ENCODE measurements around the gene NT5C3A. TPM values are rescaled to one million over a fixed set of nuclear protein-coding genes. Genes with fewer than 3 reads are reported as not detected.

Gene NT5C3A
- total RNA-seq, 1 donor from 2014 or later = 14.5 TPM

- peaks cover 4% of the 10 kb centered on the region for H3K36me3 Mint-ChIP-seq (ENCODE audit: low read depth)
Observed at GRCh38 chr7:33073243-33073642, 10.7 kb upstream of the NT5C3A start.

GRCh38 chr7:33072471-33072870 is 9.9 kb upstream of the NT5C3A start:
- H3K4me1 Mint-ChIP-seq (ENCODE audit: low read depth) = peaks cover 15% of the 10 kb centered on the region
- peak overlapping the region; percentile 9 for H3K4me3 Mint-ChIP-seq (ENCODE audit: unreplicated experiment)
- TF ChIP-seq, protein P1, sequence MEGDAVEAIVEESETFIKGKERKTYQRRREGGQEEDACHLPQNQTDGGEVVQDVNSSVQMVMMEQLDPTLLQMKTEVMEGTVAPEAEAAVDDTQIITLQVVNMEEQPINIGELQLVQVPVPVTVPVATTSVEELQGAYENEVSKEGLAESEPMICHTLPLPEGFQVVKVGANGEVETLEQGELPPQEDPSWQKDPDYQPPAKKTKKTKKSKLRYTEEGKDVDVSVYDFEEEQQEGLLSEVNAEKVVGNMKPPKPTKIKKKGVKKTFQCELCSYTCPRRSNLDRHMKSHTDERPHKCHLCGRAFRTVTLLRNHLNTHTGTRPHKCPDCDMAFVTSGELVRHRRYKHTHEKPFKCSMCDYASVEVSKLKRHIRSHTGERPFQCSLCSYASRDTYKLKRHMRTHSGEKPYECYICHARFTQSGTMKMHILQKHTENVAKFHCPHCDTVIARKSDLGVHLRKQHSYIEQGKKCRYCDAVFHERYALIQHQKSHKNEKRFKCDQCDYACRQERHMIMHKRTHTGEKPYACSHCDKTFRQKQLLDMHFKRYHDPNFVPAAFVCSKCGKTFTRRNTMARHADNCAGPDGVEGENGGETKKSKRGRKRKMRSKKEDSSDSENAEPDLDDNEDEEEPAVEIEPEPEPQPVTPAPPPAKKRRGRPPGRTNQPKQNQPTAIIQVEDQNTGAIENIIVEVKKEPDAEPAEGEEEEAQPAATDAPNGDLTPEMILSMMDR (IDR thresholded peaks at IDR 0.05) = no peak
- peak overlapping the region; percentile 91 for H3K27ac Mint-ChIP-seq (ENCODE audit: unreplicated experiment)
- no peak for DNase-seq (ENCODE audit: low spot score)
- H3K36me3 Mint-ChIP-seq (ENCODE audit: low read depth) = peaks cover 4% of the 10 kb centered on the region
- H3K9me3 Mint-ChIP-seq (ENCODE audit: low read depth) = peaks cover 10% of the 10 kb centered on the region
- no peaks in the 10 kb centered on the region for H3K27me3 Mint-ChIP-seq (ENCODE audit: low read depth)

More at GRCh38 chr7:33073243-33073642, 10.7 kb upstream of the NT5C3A start:
- H3K9me3 Mint-ChIP-seq (ENCODE audit: low read depth) = peaks cover 10% of the 10 kb centered on the region
- no peak overlapping the region for H3K4me3 Mint-ChIP-seq (ENCODE audit: unreplicated experiment)
- TF ChIP-seq, protein P1 (IDR thresholded peaks at IDR 0.05) = no peak
- H3K4me1 Mint-ChIP-seq (ENCODE audit: low read depth) = peaks cover 15% of the 10 kb centered on the region
- no peaks in the 10 kb centered on the region for H3K27me3 Mint-ChIP-seq (ENCODE audit: low read depth)
- no peak overlapping the region for H3K27ac Mint-ChIP-seq (ENCODE audit: unreplicated experiment)
- no peak for DNase-seq (ENCODE audit: low spot score)

DNA sequence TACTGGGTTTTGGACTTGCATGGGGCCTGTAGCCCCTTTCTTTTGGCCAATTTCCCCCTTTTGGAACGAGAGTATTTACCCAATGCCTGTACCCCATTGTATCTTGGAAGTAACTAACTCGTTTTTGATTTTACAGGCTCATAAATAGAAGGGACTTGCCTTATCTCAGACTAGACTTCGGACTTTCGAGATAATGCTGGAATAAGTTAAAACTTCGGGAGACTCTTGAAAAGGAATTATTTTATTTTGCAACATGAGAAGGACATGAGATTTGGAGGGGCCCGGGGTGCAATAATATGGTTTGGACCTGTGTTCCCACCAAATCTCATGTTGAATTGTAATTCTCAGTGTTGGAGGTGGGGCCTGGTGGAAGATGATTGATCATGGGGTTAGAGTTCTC is 8.3 kb upstream of the NT5C3A start:
- Mint-ChIP-seq H3K9me3 (ENCODE audit: low read depth) (peaks cover 23% of the 10 kb centered on the region), H3K27me3 (ENCODE audit: low read depth) (no peaks in the 10 kb centered on the region), H3K4me1 (ENCODE audit: low read depth) (peaks cover 15% of the 10 kb centered on the region), H3K4me3 (ENCODE audit: unreplicated experiment) (no peak overlapping the region), H3K36me3 (ENCODE audit: low read depth) (peaks cover 10% of the 10 kb centered on the region), H3K27ac (ENCODE audit: unreplicated experiment) (no peak overlapping the region)
- TF ChIP-seq, protein P1 (IDR thresholded peaks at IDR 0.05) = no peak
- DNase-seq (ENCODE audit: low spot score) = no peak

DNA sequence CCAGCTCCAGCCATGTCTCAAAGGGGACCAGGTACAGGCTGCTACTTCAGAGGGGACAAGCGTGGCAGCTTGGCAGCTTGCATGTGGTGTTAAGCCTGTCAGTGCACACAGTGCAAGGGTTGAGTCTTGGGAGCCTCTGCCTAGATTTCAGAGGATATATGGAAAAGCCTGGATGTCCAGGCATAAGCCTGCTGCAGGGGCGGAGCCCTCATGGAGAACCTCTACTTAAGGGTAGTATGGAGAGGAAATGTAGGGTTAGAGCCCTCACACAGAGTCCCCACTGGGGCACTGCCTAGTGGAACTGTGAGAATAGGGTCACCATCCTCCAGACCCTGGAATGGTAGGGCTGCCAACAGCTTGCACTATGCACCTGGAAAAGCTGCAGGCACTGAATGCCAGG is 7.7 kb upstream of the NT5C3A start:
- TF ChIP-seq, protein P1 (IDR thresholded peaks at IDR 0.05) = no peak
- H3K36me3 Mint-ChIP-seq (ENCODE audit: low read depth) = peaks cover 13% of the 10 kb centered on the region

DNA sequence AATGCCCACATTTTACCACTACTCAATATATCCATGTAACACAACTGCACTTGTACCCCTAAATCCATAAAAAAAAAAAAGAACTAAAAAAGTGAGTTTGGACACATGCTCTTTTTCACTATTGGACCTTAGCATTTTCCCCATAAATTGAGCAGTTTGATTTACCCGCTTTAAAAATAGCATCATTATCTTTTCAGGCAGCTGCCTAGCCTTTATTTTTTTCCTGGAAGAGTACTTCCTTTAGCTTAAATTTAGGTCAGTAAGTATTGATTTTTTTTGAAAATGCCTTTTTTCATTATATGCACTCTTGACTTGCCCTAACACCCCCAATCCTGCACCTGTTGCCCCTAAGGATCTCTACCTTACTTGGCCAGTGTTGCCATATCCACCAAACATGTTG is 5.3 kb upstream of the NT5C3A start:
- Mint-ChIP-seq H3K36me3 (ENCODE audit: low read depth) (peaks cover 18% of the 10 kb centered on the region), H3K4me3 (ENCODE audit: unreplicated experiment) (no peak overlapping the region), H3K4me1 (ENCODE audit: low read depth) (peaks cover 24% of the 10 kb centered on the region), H3K27me3 (ENCODE audit: low read depth) (no peaks in the 10 kb centered on the region), H3K9me3 (ENCODE audit: low read depth) (peaks cover 34% of the 10 kb centered on the region), H3K27ac (ENCODE audit: unreplicated experiment) (no peak overlapping the region)
- TF ChIP-seq, protein P1 (IDR thresholded peaks at IDR 0.05) = no peak
- no peak for DNase-seq (ENCODE audit: low spot score)

More for the DNA sequence above, 7.7 kb upstream of the NT5C3A start:
- Mint-ChIP-seq H3K4me3 (ENCODE audit: unreplicated experiment) (no peak overlapping the region), H3K27me3 (ENCODE audit: low read depth) (no peaks in the 10 kb centered on the region), H3K4me1 (ENCODE audit: low read depth) (peaks cover 15% of the 10 kb centered on the region), H3K9me3 (ENCODE audit: low read depth) (peaks cover 25% of the 10 kb centered on the region), H3K27ac (ENCODE audit: unreplicated experiment) (no peak overlapping the region)
- DNase-seq (ENCODE audit: low spot score) = no peak
